ENCODE data around the gene FBLN5. TPM values are rescaled to one million over a fixed set of nuclear protein-coding genes. Genes with fewer than 3 reads are reported as not detected.
A peak's percentile ranks its signal among the peaks of the same experiment; 100 is the strongest.

The FBLN5 gene
- polyA plus RNA-seq, 6 donors from 2014 or later, result 0.39 to 2.0 (median 0.61) TPM; not detected in 1

DNA sequence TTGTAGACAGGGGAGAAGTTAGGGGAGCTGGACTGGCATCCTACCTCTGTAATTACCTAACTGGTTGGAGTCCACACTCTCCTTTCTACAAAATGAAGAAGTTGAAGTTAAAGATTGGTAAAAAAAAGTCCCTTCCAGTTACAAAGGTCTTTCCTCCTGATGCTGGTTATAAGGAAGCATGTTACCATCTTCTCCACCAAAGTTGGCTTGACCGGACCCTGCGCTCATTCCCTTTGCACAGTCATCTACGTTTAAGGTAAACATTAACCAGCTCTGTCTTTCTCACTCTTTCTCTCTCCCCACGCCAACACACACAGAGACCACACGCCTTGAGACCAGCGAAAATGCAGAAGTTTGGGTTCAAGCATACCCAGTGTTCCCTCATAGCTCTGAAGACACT, 11.9 kb downstream of the FBLN5 start:
- H3K9me3 Mint-ChIP-seq, result no peaks in the 10 kb centered on the region
- peaks cover 0 to 4% (median 0%) of the 10 kb centered on the region in 3 donors for H3K4me1 Mint-ChIP-seq
- H3K27ac Mint-ChIP-seq, result no peak overlapping the region
- H3K27me3 Mint-ChIP-seq, result peaks cover 8 to 11% (median 11%) of the 10 kb centered on the region in 3 donors
- DNase-seq (no peak), ATAC-seq (ENCODE audit: low read depth in 2 of 2) (no peak)
- H3K4me3 Mint-ChIP-seq, result no peak overlapping the region
- H3K36me3 Mint-ChIP-seq, result peaks cover 0 to 8% of the 10 kb centered on the region in 2 donors

DNA sequence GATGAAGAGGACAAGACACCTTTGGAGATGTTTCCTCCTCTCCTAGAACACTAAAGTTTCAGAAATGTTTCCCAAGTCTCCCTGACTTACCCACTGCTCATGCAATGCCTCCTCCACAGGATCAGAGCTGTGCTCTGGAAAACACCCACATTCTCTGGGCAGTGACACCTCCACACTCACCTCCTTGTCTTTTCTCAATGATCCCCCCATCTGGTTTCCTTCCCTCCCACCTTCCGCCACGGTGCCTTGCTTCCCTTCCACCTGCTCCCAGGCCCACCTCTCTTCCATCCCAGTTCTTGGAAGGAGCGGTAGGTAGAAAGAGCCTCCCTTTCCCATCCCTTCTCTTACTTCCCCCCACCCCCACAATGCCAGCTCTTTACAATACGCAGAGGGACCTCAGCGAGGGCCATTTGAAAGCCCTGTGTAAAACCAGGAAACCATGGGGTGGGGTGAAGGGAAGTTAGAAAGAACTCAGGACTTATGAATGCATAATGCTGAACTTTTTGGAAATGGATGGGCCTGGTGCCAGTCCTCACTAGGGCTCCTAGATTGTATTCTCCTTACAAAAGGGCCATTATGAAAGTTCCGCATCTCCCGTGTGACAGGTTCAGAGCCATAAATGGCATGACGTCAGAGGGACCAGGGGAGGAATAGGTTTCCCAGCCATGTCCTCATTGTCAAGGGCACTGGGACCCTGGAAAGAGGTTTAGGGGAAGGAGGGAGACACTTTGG, 12.8 kb downstream of the FBLN5 start:
- peaks cover 0 to 4% of the 10 kb centered on the region in 2 donors for H3K36me3 Mint-ChIP-seq
- H3K4me3 Mint-ChIP-seq, result no peak overlapping the region
- H3K27ac Mint-ChIP-seq, result no peak overlapping the region
- no peak for ATAC-seq (ENCODE audit: low read depth in 2 of 2)
- DNase-seq, result no peak
- H3K4me1 Mint-ChIP-seq, result peaks cover 0 to 4% (median 0%) of the 10 kb centered on the region in 3 donors
- peaks cover 6 to 11% (median 11%) of the 10 kb centered on the region in 3 donors for H3K27me3 Mint-ChIP-seq
- H3K9me3 Mint-ChIP-seq, result no peaks in the 10 kb centered on the region

- no peak for ATAC-seq (ENCODE audit: low read depth in 2 of 2)
- no peak overlapping the region for H3K27ac Mint-ChIP-seq
- peaks cover 0 to 11% (median 11%) of the 10 kb centered on the region in 3 donors for H3K27me3 Mint-ChIP-seq
- H3K9me3 Mint-ChIP-seq, result no peaks in the 10 kb centered on the region
- H3K4me3 Mint-ChIP-seq, result no peak overlapping the region
- no peaks in the 10 kb centered on the region for H3K4me1 Mint-ChIP-seq
- no peak for DNase-seq
- no peaks in the 10 kb centered on the region for H3K36me3 Mint-ChIP-seq
Observed at GRCh38 chr14:91931478-91932088, 15.9 kb downstream of the FBLN5 start.

GRCh38 chr14:91929700-91930099, 17.8 kb downstream of the FBLN5 start:
- Mint-ChIP-seq H3K9me3 (no peaks in the 10 kb centered on the region), H3K4me3 (no peak overlapping the region), H3K27me3 (peaks cover 0 to 11% (median 9%) of the 10 kb centered on the region in 3 donors), H3K36me3 (no peaks in the 10 kb centered on the region), H3K27ac (no peak overlapping the region), H3K4me1 (no peaks in the 10 kb centered on the region)
- no peak for ATAC-seq (ENCODE audit: low read depth in 2 of 2)
- no peak for DNase-seq

DNA sequence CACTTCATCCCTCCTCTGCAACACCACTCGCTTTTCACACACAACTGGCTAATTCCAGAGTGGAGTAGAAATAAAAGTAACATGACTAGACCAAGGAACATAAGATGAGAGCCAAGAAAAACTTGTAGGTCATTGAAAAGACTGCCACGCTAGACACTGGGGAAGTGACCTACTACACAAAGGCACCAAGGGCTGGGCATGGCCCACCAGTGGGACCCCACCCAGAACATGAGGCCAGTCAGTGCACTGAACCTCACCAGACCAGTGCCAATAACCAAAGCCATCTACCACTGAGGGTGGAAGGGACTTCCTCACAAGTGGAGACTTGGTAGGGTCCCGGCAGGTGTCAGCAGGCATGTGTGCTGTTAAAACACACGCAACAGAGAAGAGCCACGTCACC, 19.7 kb downstream of the FBLN5 start:
- DNase-seq (no peak), ATAC-seq (ENCODE audit: low read depth in 2 of 2) (no peak)
- Mint-ChIP-seq H3K4me3 (no peak overlapping the region), H3K36me3 (no peaks in the 10 kb centered on the region), H3K27me3 (peaks cover 0 to 6% (median 5%) of the 10 kb centered on the region in 3 donors), H3K4me1 (no peaks in the 10 kb centered on the region), H3K9me3 (no peaks in the 10 kb centered on the region), H3K27ac (no peak overlapping the region)

DNA sequence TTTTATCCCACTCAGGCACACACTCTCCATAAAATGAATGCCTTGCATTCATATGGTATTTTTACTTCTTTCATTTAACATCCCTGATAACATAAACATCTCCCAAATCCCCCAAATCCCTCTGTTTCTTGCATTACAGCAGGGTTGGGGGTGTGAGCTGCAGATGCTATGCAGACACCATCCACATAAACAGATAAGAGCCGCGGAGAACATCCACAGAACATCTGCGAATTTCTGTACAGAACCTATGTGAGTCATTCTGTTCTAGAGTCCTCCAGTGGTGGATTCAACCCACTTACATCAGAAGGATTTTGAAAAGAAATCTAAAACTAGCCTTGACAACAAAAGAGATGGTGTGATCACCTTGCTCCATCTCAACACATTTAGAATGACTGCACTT, 20.3 kb downstream of the FBLN5 start:
- DNase-seq (no peak), ATAC-seq (ENCODE audit: low read depth in 2 of 2) (no peak)
- Mint-ChIP-seq H3K9me3 (no peaks in the 10 kb centered on the region), H3K4me3 (no peak overlapping the region), H3K27ac (no peak overlapping the region), H3K27me3 (peaks cover 0 to 6% (median 0%) of the 10 kb centered on the region in 3 donors), H3K4me1 (no peaks in the 10 kb centered on the region), H3K36me3 (no peaks in the 10 kb centered on the region)

DNA sequence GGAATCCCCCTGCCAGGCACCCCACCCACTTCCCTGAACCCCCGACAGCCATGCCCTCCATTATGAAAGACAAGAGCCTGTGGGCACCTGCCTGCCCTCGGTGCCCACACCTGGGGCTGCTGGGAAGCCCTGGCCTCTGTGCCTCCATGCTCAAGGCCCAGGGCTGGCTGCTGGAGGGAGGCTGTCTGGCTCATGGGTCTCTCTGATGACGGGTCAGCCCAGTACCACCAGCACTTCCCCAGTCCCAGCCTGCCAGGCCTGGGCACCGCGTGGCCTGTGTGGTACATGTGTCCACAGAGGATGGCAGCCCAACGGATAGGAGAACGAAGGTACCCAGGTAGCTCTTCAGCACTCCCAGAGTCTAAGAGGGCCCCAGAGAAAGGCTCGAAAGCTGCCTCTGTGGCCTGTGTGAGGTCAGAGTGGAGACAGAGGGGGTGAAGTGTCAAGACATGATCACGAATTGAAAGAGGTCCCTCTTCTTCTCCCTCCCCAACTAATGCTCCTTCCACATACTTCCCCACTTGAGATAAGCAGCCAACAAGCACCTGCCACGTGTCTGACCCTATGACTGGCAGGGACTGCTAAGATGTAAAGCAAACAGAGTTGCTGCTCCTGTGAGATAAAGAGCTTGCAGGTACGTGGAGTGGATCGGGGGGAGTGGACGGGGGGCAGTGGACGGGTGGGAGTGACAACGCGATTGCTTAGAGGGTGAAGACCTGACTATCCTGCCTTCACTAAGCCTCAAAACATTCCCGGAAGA, 21.2 kb downstream of the FBLN5 start:
- Mint-ChIP-seq H3K9me3 (no peaks in the 10 kb centered on the region), H3K4me1 (no peaks in the 10 kb centered on the region), H3K36me3 (no peaks in the 10 kb centered on the region), H3K27me3 (peaks cover 0 to 6% (median 0%) of the 10 kb centered on the region in 3 donors), H3K27ac (peak overlapping the region in 1 of 6 donors; percentile 41), H3K4me3 (no peak overlapping the region)
- DNase-seq (no peak), ATAC-seq (ENCODE audit: low read depth in 2 of 2) (no peak)

GRCh38 chr14:91925727-91926121, 21.8 kb downstream of the FBLN5 start:
- no peak for DNase-seq
- Mint-ChIP-seq H3K27me3 (peaks cover 0 to 6% (median 0%) of the 10 kb centered on the region in 3 donors), H3K36me3 (no peaks in the 10 kb centered on the region), H3K9me3 (no peaks in the 10 kb centered on the region), H3K4me3 (no peak overlapping the region), H3K27ac (peak overlapping the region in 2 of 6 donors; percentile 41 to 49), H3K4me1 (no peaks in the 10 kb centered on the region)
- no peak for ATAC-seq (ENCODE audit: low read depth in 2 of 2)

DNA sequence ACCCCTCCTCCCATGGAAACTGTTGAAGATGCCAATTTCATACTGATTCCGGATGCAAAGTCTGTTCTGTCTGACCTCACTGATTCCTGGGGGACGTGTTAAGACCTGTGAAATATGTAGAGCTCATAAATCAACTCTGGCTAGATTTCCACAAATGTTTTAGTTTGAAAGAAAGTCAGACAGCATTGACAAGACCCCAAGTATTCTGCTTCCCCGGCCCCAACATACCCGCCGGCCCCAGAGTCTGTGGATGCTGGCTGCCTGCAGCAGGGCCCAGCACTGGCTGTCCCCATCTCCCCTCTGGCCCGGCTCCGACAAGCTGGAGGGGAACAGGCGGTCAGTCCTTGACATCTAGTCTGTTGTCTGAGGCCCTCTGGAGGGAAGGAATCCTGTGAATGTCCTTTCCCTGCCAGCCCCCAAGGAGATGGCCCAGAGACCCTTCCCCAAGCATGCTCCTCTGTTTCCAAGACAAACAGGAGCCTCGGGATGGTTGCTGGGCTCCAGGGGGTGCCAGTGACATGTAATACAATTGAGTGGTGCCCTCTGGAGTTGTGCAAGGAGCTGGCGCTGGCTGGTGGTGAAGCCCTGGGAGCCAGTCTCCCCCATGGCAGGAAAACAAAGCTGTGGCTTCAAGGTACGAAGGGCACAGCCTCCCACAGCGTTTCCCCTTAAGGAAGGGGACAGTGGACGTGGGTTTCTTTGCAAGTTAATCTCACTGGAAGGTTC, 22.3 kb downstream of the FBLN5 start:
- Mint-ChIP-seq H3K27ac (peak overlapping the region in 1 of 6 donors; percentile 49), H3K36me3 (no peaks in the 10 kb centered on the region), H3K4me3 (no peak overlapping the region), H3K9me3 (no peaks in the 10 kb centered on the region), H3K4me1 (no peaks in the 10 kb centered on the region), H3K27me3 (peaks cover 0 to 6% (median 0%) of the 10 kb centered on the region in 3 donors)
- ATAC-seq (ENCODE audit: low read depth in 2 of 2) (no peak), DNase-seq (no peak)

DNA sequence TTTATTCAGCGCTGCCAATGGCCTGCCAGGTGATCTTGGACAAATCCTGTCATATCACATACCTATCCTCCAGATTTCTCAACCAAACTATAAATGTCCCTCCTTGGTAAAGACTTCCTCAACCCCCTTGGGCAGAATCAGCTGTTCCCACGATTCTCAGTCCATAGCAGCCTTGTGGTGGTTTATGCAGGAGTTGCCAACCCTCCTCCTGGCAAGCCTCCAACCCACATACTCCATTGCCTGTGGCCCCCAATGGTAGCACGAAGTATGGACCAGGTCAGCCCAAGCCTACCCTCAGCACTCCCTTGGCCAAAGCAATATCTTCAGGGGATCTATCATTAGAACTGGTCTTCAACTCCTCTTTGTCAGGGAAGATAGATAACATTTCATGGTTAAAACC, 27.0 kb downstream of the FBLN5 start:
- Mint-ChIP-seq H3K4me1 (no peaks in the 10 kb centered on the region), H3K27me3 (peaks cover 10 to 12% (median 12%) of the 10 kb centered on the region in 3 donors), H3K4me3 (no peak overlapping the region), H3K36me3 (peaks cover 3 to 4% of the 10 kb centered on the region in 2 donors), H3K9me3 (peaks cover 0 to 4% (median 3%) of the 10 kb centered on the region in 7 donors), H3K27ac (peak overlapping the region in 1 of 6 donors; percentile 38)
- no peak for ATAC-seq (ENCODE audit: low read depth in 2 of 2)
- DNase-seq, result no peak

- ATAC-seq (ENCODE audit: low read depth in 2 of 2), result no peak
- Mint-ChIP-seq H3K4me3 (no peak overlapping the region), H3K36me3 (peaks cover 4 to 8% of the 10 kb centered on the region in 2 donors), H3K27ac (no peak overlapping the region), H3K4me1 (no peaks in the 10 kb centered on the region), H3K27me3 (peaks cover 10 to 12% (median 12%) of the 10 kb centered on the region in 3 donors), H3K9me3 (peaks cover 0 to 6% (median 3%) of the 10 kb centered on the region in 7 donors)
- DNase-seq, result no peak
Observed at GRCh38 chr14:91919814-91920213, 27.7 kb downstream of the FBLN5 start.

GRCh38 chr14:91918186-91918883, 29.2 kb downstream of the FBLN5 start:
- Mint-ChIP-seq H3K36me3 (peaks cover 4 to 8% of the 10 kb centered on the region in 2 donors), H3K27ac (no peak overlapping the region), H3K4me3 (no peak overlapping the region), H3K9me3 (peaks cover 0 to 6% (median 3%) of the 10 kb centered on the region in 7 donors), H3K27me3 (peaks cover 7 to 12% (median 12%) of the 10 kb centered on the region in 3 donors), H3K4me1 (no peaks in the 10 kb centered on the region)
- no peak for ATAC-seq (ENCODE audit: low read depth in 2 of 2)
- DNase-seq, result no peak
